IMR-90 (cell line): ENCODE data around the gene LPCAT2.

Experiments used
- ELK1 ChIP-seq: fragments of 150-350 bp; IDR thresholded peaks from 2 replicates; pipeline ENCODE4 v1.6.1; 2016; ENCODE audit warnings: low read depth, mild to moderate bottlenecking, low read length, moderate library complexity, borderline replicate concordance
- FOS ChIP-seq: fragments of 150-350 bp; IDR thresholded peaks from 2 replicates; pipeline ENCODE4 v1.6.1; 2016; ENCODE audit warnings: low read depth, low read length
- MAFK ChIP-seq: IDR thresholded peaks from 2 replicates; pipeline ENCODE4 v1.6.1; 2012; ENCODE audit warnings: low read depth, low read length, improper control_type of control experiment
- MAZ ChIP-seq: IDR thresholded peaks from 2 replicates; pipeline ENCODE4 v1.6.1; 2012; ENCODE audit warnings: low read depth, mild to moderate bottlenecking, low read length, improper control_type of control experiment, moderate library complexity, borderline replicate concordance
- MXI1 ChIP-seq: IDR thresholded peaks from 2 replicates; pipeline ENCODE4 v1.6.1; 2012; ENCODE audit warnings: low read depth, mild to moderate bottlenecking, low read length, moderate library complexity, borderline replicate concordance
- POLR2A ChIP-seq: IDR thresholded peaks from 2 replicates; pipeline ENCODE4 v1.6.1; 2012; ENCODE audit warnings: mild to moderate bottlenecking, low read depth, low read length
- RAD21 ChIP-seq: IDR thresholded peaks from 2 replicates; pipeline ENCODE4 v1.6.1; 2012; ENCODE audit warnings: low read length, improper control_type of control experiment
- RCOR1 ChIP-seq: IDR thresholded peaks from 2 replicates; pipeline ENCODE4 v1.6.1; 2012; ENCODE audit warnings: mild to moderate bottlenecking, low read length, improper control_type of control experiment; ENCODE audit not compliant: insufficient replicate concordance
- RFX5 ChIP-seq: IDR thresholded peaks from 2 replicates; pipeline ENCODE4 v1.8.0; 2012; ENCODE audit warnings: low read depth, mild to moderate bottlenecking, low read length, moderate library complexity
- TF ChIP-seq, protein P1 (sequence below): conservative IDR thresholded peaks from 2 replicates; pipeline ENCODE4 v1.5.1; 2012; ENCODE audit warnings: mild to moderate bottlenecking, low read depth, low read length, improper control_type of control experiment

DNA sequence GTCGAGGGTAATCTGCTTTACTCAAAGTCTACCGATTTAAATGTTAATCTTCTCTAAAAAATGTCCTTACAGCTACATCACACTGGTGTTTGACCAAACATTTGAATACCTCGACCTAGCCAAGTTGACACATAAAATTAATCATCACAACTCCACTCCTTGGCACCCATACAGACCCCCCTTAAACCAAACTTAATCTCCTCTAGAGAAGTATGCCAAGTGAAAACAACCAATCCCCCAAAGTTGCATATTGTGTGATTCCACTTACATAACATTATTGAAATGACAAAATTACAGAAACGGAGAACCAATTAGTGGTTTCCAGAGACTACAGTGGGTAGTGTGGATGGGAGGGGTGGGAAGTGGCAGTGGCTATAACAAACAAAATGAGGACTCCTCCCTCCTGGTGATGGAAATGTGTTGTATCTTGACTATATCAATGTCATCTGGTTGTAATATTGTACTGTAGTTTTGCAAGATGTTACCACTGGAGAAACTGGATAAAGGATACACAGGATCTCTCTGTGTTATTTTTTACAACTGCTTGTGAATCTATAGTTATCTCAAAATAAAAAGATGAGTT is 97.0 kb downstream of the LPCAT2 start:
- TF ChIP-seq MAZ (no peak), RFX5 (no peak), RAD21 (no peak), FOS (no peak), ELK1 (no peak), MAFK (no peak), RCOR1 (no peak), POLR2A (no peak), MXI1 (no peak)
- TF ChIP-seq, protein P1, sequence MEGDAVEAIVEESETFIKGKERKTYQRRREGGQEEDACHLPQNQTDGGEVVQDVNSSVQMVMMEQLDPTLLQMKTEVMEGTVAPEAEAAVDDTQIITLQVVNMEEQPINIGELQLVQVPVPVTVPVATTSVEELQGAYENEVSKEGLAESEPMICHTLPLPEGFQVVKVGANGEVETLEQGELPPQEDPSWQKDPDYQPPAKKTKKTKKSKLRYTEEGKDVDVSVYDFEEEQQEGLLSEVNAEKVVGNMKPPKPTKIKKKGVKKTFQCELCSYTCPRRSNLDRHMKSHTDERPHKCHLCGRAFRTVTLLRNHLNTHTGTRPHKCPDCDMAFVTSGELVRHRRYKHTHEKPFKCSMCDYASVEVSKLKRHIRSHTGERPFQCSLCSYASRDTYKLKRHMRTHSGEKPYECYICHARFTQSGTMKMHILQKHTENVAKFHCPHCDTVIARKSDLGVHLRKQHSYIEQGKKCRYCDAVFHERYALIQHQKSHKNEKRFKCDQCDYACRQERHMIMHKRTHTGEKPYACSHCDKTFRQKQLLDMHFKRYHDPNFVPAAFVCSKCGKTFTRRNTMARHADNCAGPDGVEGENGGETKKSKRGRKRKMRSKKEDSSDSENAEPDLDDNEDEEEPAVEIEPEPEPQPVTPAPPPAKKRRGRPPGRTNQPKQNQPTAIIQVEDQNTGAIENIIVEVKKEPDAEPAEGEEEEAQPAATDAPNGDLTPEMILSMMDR = no peak
